Measurements from ENCODE around the gene HAUS2. TPM values are rescaled to one million over a fixed set of nuclear protein-coding genes. Genes with fewer than 3 reads are reported as not detected.
"Not testable (repeated sequence)": the region's sequence is repeated elsewhere in the genome, so short reads cannot be mapped to it uniquely, and the experiment has no call there.

The HAUS2 gene
- total RNA-seq, 1 donor from 2014 or later = 72.2 TPM

- Histone ChIP-seq H3K9ac (peak overlapping the region; percentile 14), H2AFZ (replicated peaks) (no peak overlapping the region), H3K36me3 (no peaks in the 10 kb centered on the region), H3K27ac (no peak overlapping the region), H3K4me1 (no peaks in the 10 kb centered on the region), H3K4me2 (no peak overlapping the region), H3K27me3 (no peaks in the 10 kb centered on the region), H3K9me3 (ENCODE audit: low read depth) (no peaks in the 10 kb centered on the region), H3K79me2 (ENCODE audit: low read depth) (no peaks in the 10 kb centered on the region), H3K4me3 (no peak overlapping the region), H3F3A (ENCODE audit: low read depth) (no peaks in the 10 kb centered on the region), H4K20me1 (ENCODE audit: low read depth) (no peaks in the 10 kb centered on the region)
- Mint-ChIP-seq H3K27me3 (ENCODE audit: insufficient read depth, low read depth) (no peaks in the 10 kb centered on the region), H3K27ac (peak overlapping the region; percentile 2), H3K4me3 (no peak overlapping the region), H3K36me3 (peaks cover 13% of the 10 kb centered on the region), H3K9me3 (no peaks in the 10 kb centered on the region), H3K4me1 (peaks cover 6% of the 10 kb centered on the region)
- DNase-seq (ENCODE audit: low spot score) = no peak
- TF ChIP-seq EZH2phosphoT487 (IDR thresholded peaks at IDR 0.05) = no peak
Observed at GRCh38 chr15:42594095-42594494, 45.5 kb downstream of the HAUS2 start.

GRCh38 chr15:42595626-42596240, 47.1 kb downstream of the HAUS2 start:
- Mint-ChIP-seq H3K27ac (no peak overlapping the region), H3K36me3 (peaks cover 20% of the 10 kb centered on the region), H3K9me3 (peaks cover 5% of the 10 kb centered on the region), H3K4me1 (peaks cover under 1% of the 10 kb centered on the region), H3K4me3 (no peak overlapping the region), H3K27me3 (ENCODE audit: insufficient read depth, low read depth) (no peaks in the 10 kb centered on the region)
- H2AFZ ChIP-seq (replicated peaks) = no peak overlapping the region
- H4K20me1 ChIP-seq (ENCODE audit: low read depth) = no peaks in the 10 kb centered on the region
- no peak overlapping the region for H3K4me3 ChIP-seq
- H3K36me3 ChIP-seq = no peaks in the 10 kb centered on the region
- DNase-seq (ENCODE audit: low spot score) = no peak
- H3K9ac ChIP-seq = no peak overlapping the region
- H3K4me1 ChIP-seq = no peaks in the 10 kb centered on the region
- TF ChIP-seq CTCF (IDR thresholded peaks at IDR 0.05) (no peak), EZH2phosphoT487 (IDR thresholded peaks at IDR 0.05) (no peak), EZH2 (IDR thresholded peaks at IDR 0.05) (no peak)
- H3K4me2 ChIP-seq = no peak overlapping the region
- no peaks in the 10 kb centered on the region for H3F3A ChIP-seq (ENCODE audit: low read depth)
- H3K79me2 ChIP-seq (ENCODE audit: low read depth) = no peaks in the 10 kb centered on the region
- H3K27ac ChIP-seq = no peak overlapping the region
- no peaks in the 10 kb centered on the region for H3K9me3 ChIP-seq (ENCODE audit: low read depth)
- no peaks in the 10 kb centered on the region for H3K27me3 ChIP-seq

GRCh38 chr15:42601316-42601715, 52.7 kb downstream of the HAUS2 start:
- not testable (repeated sequence) for H3K9me3 ChIP-seq (ENCODE audit: low read depth); H3K4me2 ChIP-seq; H3K36me3 ChIP-seq; H3K4me1 ChIP-seq; H2AFZ ChIP-seq (replicated peaks); H3K4me3 ChIP-seq; H3K27ac ChIP-seq; H3F3A ChIP-seq (ENCODE audit: low read depth); H3K79me2 ChIP-seq (ENCODE audit: low read depth); H3K27ac Mint-ChIP-seq; H3K9ac ChIP-seq; H4K20me1 ChIP-seq (ENCODE audit: low read depth); DNase-seq (ENCODE audit: low spot score); H3K4me1 Mint-ChIP-seq; H3K27me3 Mint-ChIP-seq (ENCODE audit: insufficient read depth, low read depth); H3K27me3 ChIP-seq; H3K4me3 Mint-ChIP-seq
- Mint-ChIP-seq H3K9me3 (peaks cover 11% of the 10 kb centered on the region), H3K36me3 (peaks cover 24% of the 10 kb centered on the region)

GRCh38 chr15:42602501-42602900, 53.9 kb downstream of the HAUS2 start:
- Histone ChIP-seq H3K27me3 (no peaks in the 10 kb centered on the region), H3F3A (ENCODE audit: low read depth) (no peaks in the 10 kb centered on the region), H3K4me1 (no peaks in the 10 kb centered on the region), H3K27ac (no peak overlapping the region), H3K4me3 (no peak overlapping the region), H3K9me3 (ENCODE audit: low read depth) (no peaks in the 10 kb centered on the region), H4K20me1 (ENCODE audit: low read depth) (no peaks in the 10 kb centered on the region), H2AFZ (replicated peaks) (no peak overlapping the region), H3K36me3 (no peaks in the 10 kb centered on the region), H3K4me2 (no peak overlapping the region), H3K79me2 (ENCODE audit: low read depth) (no peaks in the 10 kb centered on the region), H3K9ac (no peak overlapping the region)
- no peak for TF ChIP-seq EZH2phosphoT487 (IDR thresholded peaks at IDR 0.05)
- TF ChIP-seq EZH2 (IDR thresholded peaks at IDR 0.05) = no peak
- TF ChIP-seq CTCF (IDR thresholded peaks at IDR 0.05) = no peak
- Mint-ChIP-seq H3K4me1 (no peaks in the 10 kb centered on the region), H3K36me3 (peaks cover 22% of the 10 kb centered on the region), H3K27me3 (ENCODE audit: insufficient read depth, low read depth) (peaks cover 5% of the 10 kb centered on the region), H3K4me3 (no peak overlapping the region), H3K27ac (no peak overlapping the region), H3K9me3 (peaks cover 11% of the 10 kb centered on the region)
- no peak for DNase-seq (ENCODE audit: low spot score)

Data from neural progenitor cell (in vitro differentiated cells).